ENCODE data around the gene MACF1.

DNA sequence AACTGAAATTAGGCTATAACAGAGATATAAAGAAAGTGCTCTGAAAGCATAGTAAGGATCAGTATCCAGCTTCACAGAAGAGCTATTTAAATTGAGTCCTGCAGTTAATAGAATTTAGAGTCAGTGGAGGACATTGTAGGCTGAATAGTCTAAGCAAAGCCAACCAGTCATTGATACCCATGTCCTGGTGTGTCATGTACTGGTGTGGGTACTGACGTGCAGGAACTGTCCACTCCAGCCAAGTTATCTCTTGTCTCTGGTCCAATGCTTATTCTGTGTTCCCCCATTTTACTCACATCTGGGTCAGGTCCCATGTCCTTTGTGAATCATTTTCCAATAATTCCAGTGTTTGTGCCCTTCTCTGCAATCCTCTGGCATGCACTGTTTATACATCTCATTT, 90.0 kb downstream of the MACF1 start:
- TF ChIP-seq, protein P1, sequence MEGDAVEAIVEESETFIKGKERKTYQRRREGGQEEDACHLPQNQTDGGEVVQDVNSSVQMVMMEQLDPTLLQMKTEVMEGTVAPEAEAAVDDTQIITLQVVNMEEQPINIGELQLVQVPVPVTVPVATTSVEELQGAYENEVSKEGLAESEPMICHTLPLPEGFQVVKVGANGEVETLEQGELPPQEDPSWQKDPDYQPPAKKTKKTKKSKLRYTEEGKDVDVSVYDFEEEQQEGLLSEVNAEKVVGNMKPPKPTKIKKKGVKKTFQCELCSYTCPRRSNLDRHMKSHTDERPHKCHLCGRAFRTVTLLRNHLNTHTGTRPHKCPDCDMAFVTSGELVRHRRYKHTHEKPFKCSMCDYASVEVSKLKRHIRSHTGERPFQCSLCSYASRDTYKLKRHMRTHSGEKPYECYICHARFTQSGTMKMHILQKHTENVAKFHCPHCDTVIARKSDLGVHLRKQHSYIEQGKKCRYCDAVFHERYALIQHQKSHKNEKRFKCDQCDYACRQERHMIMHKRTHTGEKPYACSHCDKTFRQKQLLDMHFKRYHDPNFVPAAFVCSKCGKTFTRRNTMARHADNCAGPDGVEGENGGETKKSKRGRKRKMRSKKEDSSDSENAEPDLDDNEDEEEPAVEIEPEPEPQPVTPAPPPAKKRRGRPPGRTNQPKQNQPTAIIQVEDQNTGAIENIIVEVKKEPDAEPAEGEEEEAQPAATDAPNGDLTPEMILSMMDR (IDR thresholded peaks at IDR 0.05) = no peak
- no peak for TF ChIP-seq POLR2A (IDR thresholded peaks at IDR 0.05)
- no peak for TF ChIP-seq POLR2AphosphoS5 (IDR thresholded peaks at IDR 0.05)

All from prostate gland (tissue), 2 donors.